Keratinocyte (primary cell): Measurements from ENCODE around the gene AOAH.

Experiments
- CTCF ChIP-seq, 3 experiments: IDR thresholded peaks in 1 of 3; conservative IDR thresholded peaks in 1 of 3; optimal IDR thresholded peaks in 1 of 3; 2 replicates in 2 of 3; 3 replicates in 1 of 3; pipeline versions ENCODE3 to v1.5.1; 2011; ENCODE audit warnings: low read length in 3 of 3, mild to moderate bottlenecking in 3 of 3, moderate library complexity in 2 of 3, control low read depth in 1 of 3, inconsistent platforms in 1 of 3; ENCODE audit not compliant: insufficient read depth in 2 of 3; ENCODE audit errors: extremely low read depth in 1 of 3
- EZH2 ChIP-seq: IDR thresholded peaks from one replicate; pipeline ENCODE4 v1.6.1; 2012; ENCODE audit warnings: inconsistent platforms, mild to moderate bottlenecking, low read length, moderate library complexity

DNA sequence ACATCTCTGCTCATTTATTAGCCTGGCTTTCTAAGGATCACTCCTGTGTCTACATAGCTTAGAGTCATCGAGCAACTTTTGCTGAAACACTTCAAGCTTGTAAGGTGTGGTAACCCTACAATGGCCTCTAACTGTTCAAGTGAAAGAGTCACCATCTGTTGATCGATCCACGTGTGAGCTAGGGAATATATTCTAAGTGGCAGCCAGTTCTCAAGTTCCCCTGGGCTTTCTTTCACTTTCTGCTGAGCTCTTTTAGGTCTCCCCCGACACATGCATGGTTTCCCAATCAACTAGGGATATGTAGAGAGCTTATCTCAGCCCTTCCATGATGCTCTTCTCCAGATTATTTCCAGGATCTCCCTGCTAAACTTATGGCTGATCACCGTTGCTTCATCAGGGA lies 15.5 kb downstream of the AOAH start:
- TF ChIP-seq CTCF (optimal IDR thresholded peaks at IDR 0.05 in 1 of 3, IDR thresholded peaks at IDR 0.05 in 1 of 3, conservative IDR thresholded peaks at IDR 0.05 in 1 of 3; ENCODE audit: extremely low read depth in 1 of 3, insufficient read depth in 2 of 3, low read length in 3 of 3) (no peak), EZH2 (no peak)
